ENCODE data around the gene IGSF21.

The IGSF21 gene

GRCh38 chr1:18107369-18108298 is at the start of gene IGSF21:
Gene IGSF21 (plus strand): TSS chr1:18107798. CDS start chr1:18108129, 331 bp downstream.
- no peak for DNase-seq
- ATAC-seq, result no peak

- ATAC-seq (no peak), DNase-seq (no peak)
Observed at GRCh38 chr1:18058206-18058921, 49.2 kb upstream of the IGSF21 start.

GRCh38 chr1:18058981-18059605 is 48.5 kb upstream of the IGSF21 start:
- ATAC-seq (no peak), DNase-seq (no peak)

GRCh38 chr1:18060366-18060765 is 47.2 kb upstream of the IGSF21 start:
- DNase-seq (no peak), ATAC-seq (no peak)

- no peak for ATAC-seq
- no peak for DNase-seq
Observed at GRCh38 chr1:18062185-18062584, 45.4 kb upstream of the IGSF21 start.

- DNase-seq, result no peak
- ATAC-seq, result no peak
Observed at GRCh38 chr1:18064534-18064933, 43.1 kb upstream of the IGSF21 start.

- no peak for ATAC-seq
- no peak for DNase-seq
Observed at GRCh38 chr1:18066576-18066975, 41.0 kb upstream of the IGSF21 start.

- ATAC-seq (no peak), DNase-seq (no peak)
Observed at GRCh38 chr1:18069903-18070302, 37.7 kb upstream of the IGSF21 start.

GRCh38 chr1:18072066-18072465 is 35.5 kb upstream of the IGSF21 start:
- DNase-seq (no peak), ATAC-seq (no peak)

GRCh38 chr1:18073066-18073642 is 34.4 kb upstream of the IGSF21 start:
- ATAC-seq, result no peak
- DNase-seq, result no peak

- DNase-seq (no peak), ATAC-seq (no peak)
Observed at GRCh38 chr1:18077657-18078215, 29.9 kb upstream of the IGSF21 start.

GRCh38 chr1:18079941-18080735 is 27.5 kb upstream of the IGSF21 start:
- DNase-seq (no peak), ATAC-seq (no peak)

GRCh38 chr1:18085387-18086074 is 22.1 kb upstream of the IGSF21 start:
- no peak for ATAC-seq
- no peak for DNase-seq

GRCh38 chr1:18088077-18088594 is 19.5 kb upstream of the IGSF21 start:
- no peak for ATAC-seq
- DNase-seq, result no peak

- ATAC-seq, result no peak
- DNase-seq, result no peak
Observed at GRCh38 chr1:18089488-18089887, 18.1 kb upstream of the IGSF21 start.

GRCh38 chr1:18090636-18091035 is 17.0 kb upstream of the IGSF21 start:
- ATAC-seq, result no peak
- no peak for DNase-seq

- no peak for ATAC-seq
- DNase-seq, result no peak
Observed at GRCh38 chr1:18091660-18092446, 15.7 kb upstream of the IGSF21 start.

GRCh38 chr1:18093193-18093592 is 14.4 kb upstream of the IGSF21 start:
- ATAC-seq, result no peak
- DNase-seq, result no peak

- no peak for ATAC-seq
- no peak for DNase-seq
Observed at GRCh38 chr1:18093646-18094045, 14.0 kb upstream of the IGSF21 start.

GRCh38 chr1:18094096-18094495 is 13.5 kb upstream of the IGSF21 start:
- ATAC-seq, result no peak
- DNase-seq, result no peak
